ENCODE measurements around the gene TSPYL1. TPM values are rescaled to one million over a fixed set of nuclear protein-coding genes. Genes with fewer than 3 reads are reported as not detected.

The TSPYL1 gene
- polyA plus RNA-seq, 1 donor from 2014 or later: 84.8 TPM

DNA sequence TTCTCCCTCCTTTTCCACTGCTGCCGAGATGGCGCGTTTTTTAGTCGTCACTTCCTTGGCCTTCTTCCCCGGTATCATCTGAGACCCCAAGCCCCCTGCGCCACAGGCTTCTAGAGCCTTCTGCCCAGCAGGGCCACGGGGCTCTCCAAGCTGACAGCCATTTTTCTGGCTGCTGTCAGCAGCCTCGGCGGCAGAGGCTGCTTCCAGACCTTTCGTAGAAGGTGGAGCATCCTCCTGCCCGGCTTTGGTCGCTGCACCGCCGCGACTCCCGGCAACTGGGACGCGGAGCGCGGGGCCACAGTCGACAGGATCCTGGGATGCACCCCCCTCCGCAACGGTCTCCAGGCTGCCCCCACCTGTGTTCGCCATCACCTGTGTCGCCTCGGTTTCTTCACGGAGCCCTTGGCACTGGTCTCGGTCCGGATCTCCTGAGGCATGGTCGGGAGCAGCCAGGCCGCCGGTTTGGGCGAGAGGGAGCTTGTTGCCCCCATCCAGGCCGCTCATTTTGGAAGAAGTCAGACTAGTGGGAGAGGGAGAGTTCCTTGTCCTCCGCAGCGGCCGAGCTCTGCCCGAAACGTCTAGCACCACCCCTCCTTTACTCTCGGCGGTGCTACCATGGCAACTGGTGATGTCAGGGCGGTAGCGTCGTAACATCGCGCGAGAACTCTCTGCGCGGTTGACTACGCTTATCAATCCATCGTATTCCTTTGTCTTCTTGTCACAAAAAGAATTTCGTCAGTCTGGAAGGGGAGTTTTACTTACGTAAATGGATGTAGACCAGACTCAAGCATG, 26.0 kb downstream of the TSPYL1 start, which contains the start of gene TSPYL4:
TSPYL4 (minus strand) TSS at position 571 of the 792 bp plus-strand sequence; CDS start at position 504, 67 bp downstream.
- H3K36me3 ChIP-seq (ENCODE audit: insufficient read depth, low read length): peaks cover 4% of the 10 kb centered on the region
- peak within 1 kb of the TSS; percentile 79 for H2AFZ ChIP-seq (ENCODE audit: low read depth, low read length)
- peak within 1 kb of the TSS; percentile 100 for H3K9ac ChIP-seq (ENCODE audit: low read length)
- H4K20me1 ChIP-seq (ENCODE audit: insufficient read depth): peaks cover 13% of the 10 kb centered on the region
- no peaks in the 10 kb centered on the region for H3K9me3 ChIP-seq (ENCODE audit: low read length)
- no peaks in the 10 kb centered on the region for H3K9me2 ChIP-seq (ENCODE audit: insufficient read depth, low read length)
- peak within 1 kb of the TSS; percentile 99 for H3K27ac ChIP-seq (ENCODE audit: low read length)
- no peaks in the 10 kb centered on the region for H3K27me3 ChIP-seq (ENCODE audit: insufficient read depth, low read depth, low read length)
- peak within 1 kb of the TSS; percentile 89 for H3K4me3 ChIP-seq (ENCODE audit: low read length)
- H3F3A ChIP-seq (ENCODE audit: insufficient read depth, low read length, poor library complexity, severe bottlenecking): peaks cover 3% of the 10 kb centered on the region
- TF ChIP-seq POLR2AphosphoS5 (IDR thresholded peaks at IDR 0.05): peak; percentile 99
- TF ChIP-seq EP300 (conservative IDR thresholded peaks at IDR 0.05; ENCODE audit: poor library complexity, severe bottlenecking): peak; percentile 74
- no peak for TF ChIP-seq TAF1 (IDR thresholded peaks at IDR 0.05; ENCODE audit: low read depth)
- peak; percentile 26 for TF ChIP-seq RAD21 (conservative IDR thresholded peaks at IDR 0.05)
- TF ChIP-seq, protein P1, sequence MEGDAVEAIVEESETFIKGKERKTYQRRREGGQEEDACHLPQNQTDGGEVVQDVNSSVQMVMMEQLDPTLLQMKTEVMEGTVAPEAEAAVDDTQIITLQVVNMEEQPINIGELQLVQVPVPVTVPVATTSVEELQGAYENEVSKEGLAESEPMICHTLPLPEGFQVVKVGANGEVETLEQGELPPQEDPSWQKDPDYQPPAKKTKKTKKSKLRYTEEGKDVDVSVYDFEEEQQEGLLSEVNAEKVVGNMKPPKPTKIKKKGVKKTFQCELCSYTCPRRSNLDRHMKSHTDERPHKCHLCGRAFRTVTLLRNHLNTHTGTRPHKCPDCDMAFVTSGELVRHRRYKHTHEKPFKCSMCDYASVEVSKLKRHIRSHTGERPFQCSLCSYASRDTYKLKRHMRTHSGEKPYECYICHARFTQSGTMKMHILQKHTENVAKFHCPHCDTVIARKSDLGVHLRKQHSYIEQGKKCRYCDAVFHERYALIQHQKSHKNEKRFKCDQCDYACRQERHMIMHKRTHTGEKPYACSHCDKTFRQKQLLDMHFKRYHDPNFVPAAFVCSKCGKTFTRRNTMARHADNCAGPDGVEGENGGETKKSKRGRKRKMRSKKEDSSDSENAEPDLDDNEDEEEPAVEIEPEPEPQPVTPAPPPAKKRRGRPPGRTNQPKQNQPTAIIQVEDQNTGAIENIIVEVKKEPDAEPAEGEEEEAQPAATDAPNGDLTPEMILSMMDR (IDR thresholded peaks at IDR 0.05; ENCODE audit: poor library complexity, severe bottlenecking): no peak
- TF ChIP-seq, protein P2, sequence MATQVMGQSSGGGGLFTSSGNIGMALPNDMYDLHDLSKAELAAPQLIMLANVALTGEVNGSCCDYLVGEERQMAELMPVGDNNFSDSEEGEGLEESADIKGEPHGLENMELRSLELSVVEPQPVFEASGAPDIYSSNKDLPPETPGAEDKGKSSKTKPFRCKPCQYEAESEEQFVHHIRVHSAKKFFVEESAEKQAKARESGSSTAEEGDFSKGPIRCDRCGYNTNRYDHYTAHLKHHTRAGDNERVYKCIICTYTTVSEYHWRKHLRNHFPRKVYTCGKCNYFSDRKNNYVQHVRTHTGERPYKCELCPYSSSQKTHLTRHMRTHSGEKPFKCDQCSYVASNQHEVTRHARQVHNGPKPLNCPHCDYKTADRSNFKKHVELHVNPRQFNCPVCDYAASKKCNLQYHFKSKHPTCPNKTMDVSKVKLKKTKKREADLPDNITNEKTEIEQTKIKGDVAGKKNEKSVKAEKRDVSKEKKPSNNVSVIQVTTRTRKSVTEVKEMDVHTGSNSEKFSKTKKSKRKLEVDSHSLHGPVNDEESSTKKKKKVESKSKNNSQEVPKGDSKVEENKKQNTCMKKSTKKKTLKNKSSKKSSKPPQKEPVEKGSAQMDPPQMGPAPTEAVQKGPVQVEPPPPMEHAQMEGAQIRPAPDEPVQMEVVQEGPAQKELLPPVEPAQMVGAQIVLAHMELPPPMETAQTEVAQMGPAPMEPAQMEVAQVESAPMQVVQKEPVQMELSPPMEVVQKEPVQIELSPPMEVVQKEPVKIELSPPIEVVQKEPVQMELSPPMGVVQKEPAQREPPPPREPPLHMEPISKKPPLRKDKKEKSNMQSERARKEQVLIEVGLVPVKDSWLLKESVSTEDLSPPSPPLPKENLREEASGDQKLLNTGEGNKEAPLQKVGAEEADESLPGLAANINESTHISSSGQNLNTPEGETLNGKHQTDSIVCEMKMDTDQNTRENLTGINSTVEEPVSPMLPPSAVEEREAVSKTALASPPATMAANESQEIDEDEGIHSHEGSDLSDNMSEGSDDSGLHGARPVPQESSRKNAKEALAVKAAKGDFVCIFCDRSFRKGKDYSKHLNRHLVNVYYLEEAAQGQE (IDR thresholded peaks at IDR 0.05; ENCODE audit: borderline replicate concordance): peak; percentile 83
- TF ChIP-seq MXI1 (conservative IDR thresholded peaks at IDR 0.05; ENCODE audit: poor library complexity, severe bottlenecking): peak; percentile 70
- peak; percentile 37 for TF ChIP-seq SMC3 (conservative IDR thresholded peaks at IDR 0.05; ENCODE audit: poor library complexity)
- peaks cover 72% of the 10 kb centered on the region for H3K79me2 ChIP-seq (replicated peaks; ENCODE audit: insufficient read depth, low read length)
- H3K4me2 ChIP-seq (ENCODE audit: low read length): peak within 1 kb of the TSS; percentile 99

DNA sequence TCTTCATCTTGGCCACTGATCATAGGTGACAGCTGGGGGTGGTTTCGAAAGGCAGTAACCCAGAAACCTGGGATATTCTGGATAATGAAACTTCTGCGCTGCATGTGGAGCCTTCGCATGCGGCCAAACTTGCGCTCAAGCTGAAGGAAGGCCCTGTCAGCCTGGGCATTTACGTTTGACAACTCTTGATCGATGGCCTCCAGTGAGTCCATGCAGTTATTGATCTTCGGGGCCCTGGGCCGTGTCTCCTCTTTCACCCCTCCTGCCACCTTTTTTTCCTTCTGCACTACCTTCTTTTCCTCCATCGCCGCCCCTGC, 26.6 kb downstream of the TSPYL1 start:
- H3K36me3 ChIP-seq (ENCODE audit: insufficient read depth, low read length): peaks cover 4% of the 10 kb centered on the region
- H3K4me3 ChIP-seq (ENCODE audit: low read length): peak overlapping the region; percentile 89
- H3K79me2 ChIP-seq (replicated peaks; ENCODE audit: insufficient read depth, low read length): peaks cover 72% of the 10 kb centered on the region
- H3F3A ChIP-seq (ENCODE audit: insufficient read depth, low read length, poor library complexity, severe bottlenecking): peaks cover 3% of the 10 kb centered on the region
- H3K9ac ChIP-seq (ENCODE audit: low read length): peak overlapping the region; percentile 100
- H4K20me1 ChIP-seq (ENCODE audit: insufficient read depth): peaks cover 13% of the 10 kb centered on the region
- peak overlapping the region; percentile 75 for H2AFZ ChIP-seq (ENCODE audit: low read depth, low read length)
- no peak for TF ChIP-seq POLR2AphosphoS5 (IDR thresholded peaks at IDR 0.05)
- TF ChIP-seq RAD21 (conservative IDR thresholded peaks at IDR 0.05): no peak
- TF ChIP-seq, protein P2 (IDR thresholded peaks at IDR 0.05; ENCODE audit: borderline replicate concordance): no peak
- TF ChIP-seq EP300 (conservative IDR thresholded peaks at IDR 0.05; ENCODE audit: poor library complexity, severe bottlenecking): no peak
- TF ChIP-seq, protein P1 (IDR thresholded peaks at IDR 0.05; ENCODE audit: poor library complexity, severe bottlenecking): no peak
- TF ChIP-seq SMC3 (conservative IDR thresholded peaks at IDR 0.05; ENCODE audit: poor library complexity): no peak
- no peak for TF ChIP-seq TAF1 (IDR thresholded peaks at IDR 0.05; ENCODE audit: low read depth)
- TF ChIP-seq MXI1 (conservative IDR thresholded peaks at IDR 0.05; ENCODE audit: poor library complexity, severe bottlenecking): no peak
- TF ChIP-seq EZH2 (IDR thresholded peaks at IDR 0.05; ENCODE audit: borderline replicate concordance, insufficient read depth, low read length, poor library complexity, severe bottlenecking): no peak
- H3K9me3 ChIP-seq (ENCODE audit: low read length): no peaks in the 10 kb centered on the region
- H3K4me2 ChIP-seq (ENCODE audit: low read length): peak overlapping the region; percentile 99
- peak overlapping the region; percentile 99 for H3K27ac ChIP-seq (ENCODE audit: low read length)
- H3K27me3 ChIP-seq (ENCODE audit: insufficient read depth, low read depth, low read length): no peaks in the 10 kb centered on the region
- H3K9me2 ChIP-seq (ENCODE audit: insufficient read depth, low read length): no peaks in the 10 kb centered on the region
